Measurements from ENCODE around the gene SLC34A1. TPM values are rescaled to one million over a fixed set of nuclear protein-coding genes. Genes with fewer than 3 reads are reported as not detected.

The SLC34A1 gene
- total RNA-seq, 1 donor from 2014 or later, result not detected

GRCh38 chr5:177443144-177443983, 59.1 kb downstream of the SLC34A1 start:
- intact Hi-C loops (cut with micrococcal nuclease), result no loop called here

DNA sequence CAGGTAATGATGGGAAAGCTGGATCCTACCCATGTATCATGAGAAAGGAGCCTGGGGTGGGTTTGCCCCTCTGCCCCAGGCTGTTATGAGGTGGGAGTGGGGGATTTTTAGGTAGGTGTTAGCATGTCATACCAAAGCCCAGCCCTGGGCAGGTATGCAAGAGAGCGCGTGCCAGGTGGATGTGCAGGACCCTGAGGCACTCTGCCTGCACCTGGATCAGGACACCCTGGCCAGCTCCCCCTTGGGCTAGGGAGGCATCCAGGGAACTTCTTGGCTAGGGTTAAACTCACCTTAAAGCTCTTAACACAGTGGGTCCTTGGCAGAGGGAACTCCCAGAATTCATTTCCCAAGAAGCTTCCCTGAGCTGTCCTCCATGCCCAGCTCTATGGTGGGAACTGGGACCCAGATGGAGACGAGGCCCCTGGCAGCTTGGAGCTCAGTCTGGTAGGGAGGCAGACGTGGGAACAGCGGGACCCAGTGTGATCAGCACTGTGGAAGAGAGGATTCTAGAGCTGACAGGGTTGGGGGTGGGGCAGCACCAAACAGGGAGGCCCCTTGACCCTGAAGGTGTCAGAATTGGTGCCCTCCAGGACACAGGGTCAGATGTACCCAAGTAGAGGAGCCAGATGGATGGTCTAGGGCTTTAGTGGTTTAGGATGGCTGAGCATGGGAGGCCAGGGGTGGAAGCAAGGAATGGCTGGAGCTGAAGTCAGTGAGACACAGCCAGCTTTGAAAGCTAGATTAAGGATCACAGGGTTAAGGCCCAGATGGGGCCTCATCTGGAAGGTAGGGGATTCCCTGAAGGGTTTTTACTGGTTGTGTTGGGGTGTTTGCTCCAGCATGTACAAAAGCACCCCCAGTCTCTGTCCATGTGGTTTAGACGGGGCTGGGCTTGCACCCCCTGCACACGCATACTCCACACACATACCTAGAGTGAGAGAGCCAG, 60.1 kb downstream of the SLC34A1 start:
- intact Hi-C loops (cut with micrococcal nuclease), result loop anchor here (1.0 kb wide), 1 partner anchor 15 kb away; no protein-coding TSS in a partner anchor

DNA sequence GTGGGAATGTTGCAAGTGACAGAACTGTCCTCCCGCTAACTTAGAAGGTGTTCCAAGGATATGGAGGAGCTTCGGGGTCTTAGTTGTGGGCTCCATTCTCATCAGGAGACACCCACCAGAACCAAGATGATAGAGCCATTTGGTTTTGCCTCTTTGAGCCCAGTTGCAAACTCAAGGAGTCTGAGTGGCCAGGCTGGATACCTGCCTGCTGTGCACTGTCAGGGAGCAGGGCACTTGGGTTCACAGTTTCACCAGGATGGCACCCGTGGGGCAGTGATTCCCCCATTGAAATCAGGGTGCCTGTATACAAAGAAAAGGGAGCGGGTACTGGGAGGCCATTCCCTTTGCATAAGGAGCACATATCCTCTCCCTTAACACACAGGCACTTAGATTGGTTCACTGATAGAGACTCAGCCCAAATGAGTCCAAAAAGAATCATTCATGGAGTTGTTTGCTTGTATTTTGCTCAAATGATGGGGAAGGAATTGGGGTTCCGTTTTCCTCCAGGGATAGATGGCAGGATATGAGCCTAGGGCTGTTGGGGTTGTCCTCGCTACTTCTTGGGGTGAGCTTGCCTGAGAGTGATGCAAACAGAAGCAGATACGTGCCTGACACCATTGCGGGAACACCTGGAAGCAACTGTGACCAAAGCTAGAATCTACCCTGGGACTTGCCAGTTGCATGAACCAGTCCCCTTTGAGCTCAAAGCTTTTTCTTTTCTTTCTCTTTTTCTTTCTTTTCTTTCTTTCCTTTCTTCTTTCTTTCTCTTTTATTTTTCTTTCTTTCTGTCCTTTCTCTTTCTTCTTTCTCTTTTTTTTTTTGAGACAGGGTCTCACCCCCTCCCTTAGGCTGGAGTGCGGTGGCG, 61.0 kb downstream of the SLC34A1 start:
- intact Hi-C loops (cut with micrococcal nuclease), result loop anchor here (1.0 kb wide), 1 partner anchor 16 kb away; no protein-coding TSS in a partner anchor

GRCh38 chr5:177445917-177446199, 61.6 kb downstream of the SLC34A1 start:
- intact Hi-C loops (cut with micrococcal nuclease), result loop anchor here (1.0 kb wide), 2 partner anchors 8 to 17 kb away; no protein-coding TSS in a partner anchor

DNA sequence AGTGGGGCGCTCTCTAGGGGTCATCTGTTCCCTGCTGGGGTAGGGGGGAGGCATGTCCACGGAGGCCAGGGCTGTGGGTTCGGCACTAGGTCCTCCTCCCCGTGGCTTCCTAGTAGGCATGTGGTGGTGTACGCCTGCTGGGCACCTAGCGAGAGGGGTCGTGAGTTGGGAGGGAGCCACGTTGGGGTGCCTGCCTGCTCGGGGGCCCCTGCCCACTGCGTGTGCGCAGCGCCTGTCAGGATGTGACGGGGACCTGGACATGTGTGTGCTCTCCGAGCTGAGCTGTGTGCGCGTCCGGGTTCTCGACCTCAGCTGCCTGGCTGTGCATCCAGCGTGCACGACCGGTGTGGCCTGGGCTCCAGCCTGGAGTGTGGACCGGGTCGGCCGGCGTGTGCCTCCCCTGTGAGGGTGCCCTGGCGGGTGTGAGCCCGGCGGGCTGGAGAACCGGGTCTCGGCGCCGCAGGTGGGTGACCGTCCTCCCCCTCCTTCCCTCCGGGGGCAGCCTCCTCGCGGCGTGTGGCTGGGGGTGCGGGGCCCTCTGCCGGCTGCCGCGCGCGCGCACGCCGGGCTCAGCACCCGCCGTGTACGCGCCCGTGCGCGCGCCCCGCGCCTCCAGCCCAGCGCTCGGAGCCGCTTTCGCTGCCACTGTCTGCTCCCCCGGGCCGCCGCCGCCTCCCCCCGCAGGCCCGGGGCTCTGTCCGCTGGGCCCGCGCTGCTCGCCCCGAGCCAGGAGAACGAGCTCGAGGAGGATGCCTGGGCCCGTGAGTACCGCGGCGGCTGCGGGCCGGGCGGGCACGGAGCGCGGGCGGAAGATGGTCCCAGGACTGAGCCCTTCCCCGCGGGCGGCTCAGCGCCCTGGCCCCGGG, 62.2 kb downstream of the SLC34A1 start, which contains the start of gene PRR7:
Gene PRR7, plus strand, starts transcription at position 615 of the 866 bp plus-strand sequence. CDS start 8,254 bp downstream, outside the sequence.
- intact Hi-C loops (cut with micrococcal nuclease), result loop anchor here (1.0 kb wide), 1 partner anchor 8 kb away; no protein-coding TSS in a partner anchor

DNA sequence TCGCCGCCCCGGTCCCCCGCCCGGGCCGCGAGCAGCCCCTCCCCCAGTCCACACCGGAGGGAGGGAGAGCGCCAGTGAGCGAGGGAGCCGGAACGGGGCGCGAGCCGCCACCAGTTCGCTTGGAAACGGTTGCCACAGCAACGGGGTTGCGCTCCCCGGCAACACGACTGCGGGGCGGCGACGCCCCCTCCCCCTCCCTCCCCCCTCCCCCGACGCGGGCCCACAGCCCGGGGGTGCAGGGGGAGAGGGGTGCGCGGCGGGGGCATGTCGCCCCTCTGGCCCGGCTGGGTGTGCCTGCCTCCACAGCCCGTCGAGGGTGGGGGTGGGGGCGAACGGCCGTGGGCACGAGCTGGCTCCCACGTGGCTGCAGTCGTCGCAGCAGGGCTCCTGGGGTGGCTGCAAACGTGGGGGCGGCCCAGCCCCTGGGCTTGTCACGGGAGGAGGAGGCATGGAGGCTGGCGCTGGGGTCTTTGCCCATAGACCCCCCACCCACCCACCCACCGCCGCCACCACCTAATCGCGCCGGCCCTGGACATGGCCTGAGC, 62.9 kb downstream of the SLC34A1 start:
- intact Hi-C loops (cut with micrococcal nuclease), result no loop called here

DNA sequence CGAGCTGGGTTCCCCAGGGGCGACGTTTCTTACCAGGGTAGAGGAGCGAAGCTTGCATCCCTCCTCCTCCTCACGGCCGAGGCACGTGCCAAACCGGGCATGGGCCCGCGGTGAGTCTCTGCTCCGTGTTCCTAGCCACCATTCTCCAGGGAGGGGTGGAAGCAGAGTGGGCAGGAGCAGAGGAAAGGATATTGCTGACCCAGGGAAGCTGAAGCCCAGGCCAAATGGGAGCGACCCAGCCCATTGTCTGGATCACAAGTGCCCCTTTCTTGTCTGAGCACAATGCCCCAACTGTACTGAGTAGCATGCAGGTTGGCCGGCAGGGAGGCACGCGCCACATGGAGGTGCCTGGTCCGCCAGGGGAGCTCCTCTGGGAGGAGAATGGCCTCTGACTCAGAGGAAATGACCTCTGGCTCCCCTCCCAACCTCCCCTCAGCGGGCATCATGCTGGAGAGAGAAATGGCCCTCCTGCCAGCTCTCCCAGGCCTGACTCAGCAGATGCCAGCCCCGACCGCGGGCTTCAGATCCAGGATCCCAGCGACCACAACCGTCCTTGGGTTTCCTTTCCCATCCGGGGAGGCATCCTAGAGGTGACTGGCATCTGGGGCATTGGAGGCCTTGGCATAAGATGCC, 63.5 kb downstream of the SLC34A1 start:
- intact Hi-C loops (cut with micrococcal nuclease), result no loop called here

Other genes starting within 250 kb of the SLC34A1 start
- 42.2 and 42.3 TPM in 2 replicates for gene RAB24, start 80.7 kb upstream of the SLC34A1 start, total RNA-seq
- gene PRELID1, start 80.6 kb upstream of the SLC34A1 start, total RNA-seq, result 187 and 190 TPM in 2 replicates
- gene MXD3, start 72.5 kb upstream of the SLC34A1 start, total RNA-seq, result 32.5 and 36.1 TPM in 2 replicates
- gene LMAN2, start 32.8 kb upstream of the SLC34A1 start, total RNA-seq, result 151 and 157 TPM in 2 replicates
- 90.9 and 95.3 TPM in 2 replicates for gene RGS14, start 26.5 kb upstream of the SLC34A1 start, total RNA-seq
- not detected in 2 replicates for gene PFN3, start 16.2 kb downstream of the SLC34A1 start, total RNA-seq
- 0.22 TPM in 1 of 2 replicates, not detected in the other for gene F12, start 25.1 kb downstream of the SLC34A1 start, total RNA-seq
- 137 TPM in 2 replicates for gene GRK6, start 42.2 kb downstream of the SLC34A1 start, total RNA-seq
- 3.0 and 3.4 TPM in 2 replicates for gene PRR7, start 62.4 kb downstream of the SLC34A1 start, total RNA-seq
- 6.0 and 8.7 TPM in 2 replicates for gene DBN1, start 89.2 kb downstream of the SLC34A1 start, total RNA-seq
- 34.8 and 35.7 TPM in 2 replicates for gene PDLIM7, start 113.2 kb downstream of the SLC34A1 start, total RNA-seq
- 4.3 and 5.3 TPM in 2 replicates for gene DOK3, start 125.4 kb downstream of the SLC34A1 start, total RNA-seq
- gene DDX41, start 132.5 kb downstream of the SLC34A1 start, total RNA-seq, result 106 and 126 TPM in 2 replicates
- gene FAM193B, start 170.1 kb downstream of the SLC34A1 start, total RNA-seq, result 87.8 and 93.8 TPM in 2 replicates
- 171 and 176 TPM in 2 replicates for gene TMED9, start 207.8 kb downstream of the SLC34A1 start, total RNA-seq
- gene B4GALT7, start 215.7 kb downstream of the SLC34A1 start, total RNA-seq, result 21.8 and 24.7 TPM in 2 replicates